BE2C (cell line): ENCODE results near the gene ACAD8.

ENCODE experiments used
- DNase-seq: peaks from one replicate; pipeline ENCODE4 v3.0.0-alpha.2; 2020
- H3K27me3 ChIP-seq: fragments of 250-450 bp; sonication (Bioruptor Pico); 2 replicates; pipeline ENCODE4 v1.5.1; 2020; ENCODE audit warnings: mild to moderate bottlenecking
- H3K36me3 ChIP-seq: fragments of 250-450 bp; sonication (Bioruptor Pico); 2 replicates; pipeline ENCODE4 v1.5.1; 2020; ENCODE audit warnings: mild to moderate bottlenecking
- H3K4me1 ChIP-seq: fragments of 250-450 bp; sonication (Bioruptor Pico); 2 replicates; pipeline ENCODE4 v1.5.1; 2020
- H3K4me3 ChIP-seq: 2 replicates; pipeline ENCODE4 v1.5.1; 2011; ENCODE audit warnings: low read depth, low read length
- H3K9me3 ChIP-seq: fragments of 250-450 bp; sonication (Bioruptor Pico); 2 replicates; pipeline ENCODE4 v1.5.1; 2020
- TF ChIP-seq, protein P1 (sequence below): IDR thresholded peaks from 2 replicates; pipeline ENCODE4 v1.5.1; 2012; ENCODE audit warnings: mild to moderate bottlenecking, low read depth, low read length

The ACAD8 gene

DNA sequence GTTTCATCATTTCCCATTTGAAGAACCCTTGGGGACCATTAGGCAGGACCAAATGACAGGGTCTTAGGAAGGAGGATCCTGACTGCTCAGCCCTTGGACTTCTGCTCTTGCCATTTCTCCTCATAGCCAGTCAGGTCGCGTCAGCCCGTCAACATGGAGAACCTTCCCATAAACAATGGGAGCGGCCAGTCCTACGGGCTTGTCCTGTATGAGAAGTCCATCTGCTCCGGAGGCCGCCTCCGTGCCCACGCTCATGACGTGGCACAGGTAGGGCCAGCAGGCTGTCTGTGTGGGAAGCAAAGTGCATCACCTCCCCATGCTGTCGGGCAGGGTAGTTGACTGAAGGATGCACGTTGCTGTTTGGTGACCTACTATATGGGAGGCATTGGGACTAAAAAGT lies 58.9 kb downstream of the ACAD8 start:
- TF ChIP-seq, protein P1, sequence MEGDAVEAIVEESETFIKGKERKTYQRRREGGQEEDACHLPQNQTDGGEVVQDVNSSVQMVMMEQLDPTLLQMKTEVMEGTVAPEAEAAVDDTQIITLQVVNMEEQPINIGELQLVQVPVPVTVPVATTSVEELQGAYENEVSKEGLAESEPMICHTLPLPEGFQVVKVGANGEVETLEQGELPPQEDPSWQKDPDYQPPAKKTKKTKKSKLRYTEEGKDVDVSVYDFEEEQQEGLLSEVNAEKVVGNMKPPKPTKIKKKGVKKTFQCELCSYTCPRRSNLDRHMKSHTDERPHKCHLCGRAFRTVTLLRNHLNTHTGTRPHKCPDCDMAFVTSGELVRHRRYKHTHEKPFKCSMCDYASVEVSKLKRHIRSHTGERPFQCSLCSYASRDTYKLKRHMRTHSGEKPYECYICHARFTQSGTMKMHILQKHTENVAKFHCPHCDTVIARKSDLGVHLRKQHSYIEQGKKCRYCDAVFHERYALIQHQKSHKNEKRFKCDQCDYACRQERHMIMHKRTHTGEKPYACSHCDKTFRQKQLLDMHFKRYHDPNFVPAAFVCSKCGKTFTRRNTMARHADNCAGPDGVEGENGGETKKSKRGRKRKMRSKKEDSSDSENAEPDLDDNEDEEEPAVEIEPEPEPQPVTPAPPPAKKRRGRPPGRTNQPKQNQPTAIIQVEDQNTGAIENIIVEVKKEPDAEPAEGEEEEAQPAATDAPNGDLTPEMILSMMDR: no peak
- peaks cover 20% of the 10 kb centered on the region for H3K27me3 ChIP-seq
- peaks cover 5% of the 10 kb centered on the region; the same call in 1 of the 2 replicates for H3K9me3 ChIP-seq
- H3K36me3 ChIP-seq: no peaks in the 10 kb centered on the region
- no peaks in the 10 kb centered on the region for H3K4me1 ChIP-seq
- no peak for DNase-seq
- H3K4me3 ChIP-seq: no peak overlapping the region

GRCh38 chr11:134312807-134313206 lies 59.4 kb downstream of the ACAD8 start:
- Histone ChIP-seq H3K4me3 (no peak overlapping the region), H3K27me3 (peaks cover 16% of the 10 kb centered on the region), H3K36me3 (no peaks in the 10 kb centered on the region), H3K9me3 (peaks cover 6% of the 10 kb centered on the region; the same call in 1 of the 2 replicates), H3K4me1 (no peaks in the 10 kb centered on the region)
- TF ChIP-seq, protein P1: no peak
- DNase-seq: no peak

DNA sequence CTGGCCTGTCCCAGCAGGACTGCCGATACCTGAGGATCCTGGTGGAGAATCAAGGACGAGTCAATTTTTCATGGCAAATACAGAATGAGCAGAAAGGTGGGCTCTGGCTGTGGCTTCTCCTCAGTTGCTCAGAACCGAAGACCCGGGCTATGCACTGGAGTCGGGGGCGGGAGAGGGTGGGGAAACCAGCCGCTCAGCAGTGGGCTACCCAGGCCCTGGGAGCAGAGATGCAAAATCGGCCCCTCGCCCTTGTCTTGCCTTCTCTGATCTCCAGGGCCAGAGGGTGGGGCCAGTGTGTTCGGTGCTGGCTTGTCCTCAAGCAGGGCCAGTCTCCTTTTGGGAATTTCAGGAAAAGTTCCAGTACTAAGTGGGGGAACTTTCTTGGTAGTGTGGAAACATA lies 60.0 kb downstream of the ACAD8 start:
- Histone ChIP-seq H3K9me3 (peaks cover 6% of the 10 kb centered on the region; the same call in 1 of the 2 replicates), H3K4me1 (no peaks in the 10 kb centered on the region), H3K36me3 (no peaks in the 10 kb centered on the region), H3K27me3 (peaks cover 16% of the 10 kb centered on the region), H3K4me3 (no peak overlapping the region)
- TF ChIP-seq, protein P1: no peak
- DNase-seq: no peak

DNA sequence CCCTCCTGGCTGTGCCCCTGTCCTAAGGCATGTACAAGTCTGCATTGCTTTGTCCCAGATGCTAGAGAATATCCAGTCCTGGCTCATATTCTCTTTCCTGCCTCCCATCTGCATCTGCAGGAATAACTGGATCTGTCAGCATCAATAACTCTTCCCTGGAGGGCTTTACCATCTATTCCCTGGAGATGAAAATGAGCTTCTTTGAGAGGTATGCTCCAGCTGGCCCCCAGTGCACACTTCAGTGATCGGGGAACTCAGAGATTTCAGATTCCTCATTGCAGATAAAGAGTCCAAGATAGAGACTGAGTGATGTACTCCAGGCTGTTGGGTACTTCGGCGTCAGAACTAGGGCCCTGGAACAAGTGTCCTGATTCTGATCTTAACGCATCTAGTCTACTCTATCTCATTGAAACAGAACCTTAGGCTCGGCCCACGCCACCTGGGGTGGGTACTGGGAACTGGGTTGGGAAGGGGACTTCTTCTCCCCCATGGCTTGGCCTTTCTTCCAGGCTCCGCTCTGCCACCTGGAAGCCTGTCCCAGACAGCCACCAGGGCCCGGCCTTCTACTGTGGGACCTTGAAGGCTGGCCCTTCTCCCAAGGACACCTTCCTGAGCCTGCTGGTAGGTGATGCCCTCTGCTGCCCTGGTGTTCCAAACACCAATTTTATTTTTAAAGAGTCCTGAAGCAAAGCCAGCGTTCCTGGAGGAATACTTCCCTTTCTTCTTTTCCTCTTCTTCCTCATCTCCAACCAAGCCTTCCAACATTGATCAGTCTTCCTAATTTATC lies 60.6 kb downstream of the ACAD8 start:
- no peak for DNase-seq
- H3K36me3 ChIP-seq: no peaks in the 10 kb centered on the region
- peaks cover 16% of the 10 kb centered on the region for H3K27me3 ChIP-seq
- TF ChIP-seq, protein P1: no peak
- no peak overlapping the region for H3K4me3 ChIP-seq
- H3K9me3 ChIP-seq: peaks cover 6% of the 10 kb centered on the region; the same call in 1 of the 2 replicates
- no peaks in the 10 kb centered on the region for H3K4me1 ChIP-seq
